ENCODE measurements around the gene C4orf54. TPM values are rescaled to one million over a fixed set of nuclear protein-coding genes. Genes with fewer than 3 reads are reported as not detected.

The C4orf54 gene
- total RNA-seq, 2 experiments from 2014 or later: not detected

GRCh38 chr4:99610605-99611175 is 46.9 kb downstream of the C4orf54 start:
- ATAC-seq (no peak), DNase-seq (no peak)
- no peaks in the 10 kb centered on the region for H3K9me3 Mint-ChIP-seq
- peaks cover 16% of the 10 kb centered on the region for H3K27me3 Mint-ChIP-seq
- H3K36me3 Mint-ChIP-seq (ENCODE audit: low read depth): no peaks in the 10 kb centered on the region
- H3K27ac Mint-ChIP-seq: no peak overlapping the region
- POLR2A ChIA-PET: no interaction called here
- no peaks in the 10 kb centered on the region for H3K4me1 Mint-ChIP-seq (ENCODE audit: low read depth)
- intact Hi-C loops (cut with micrococcal nuclease): no loop called here
- H3K4me3 Mint-ChIP-seq: no peak overlapping the region
- TF ChIP-seq, protein P1, sequence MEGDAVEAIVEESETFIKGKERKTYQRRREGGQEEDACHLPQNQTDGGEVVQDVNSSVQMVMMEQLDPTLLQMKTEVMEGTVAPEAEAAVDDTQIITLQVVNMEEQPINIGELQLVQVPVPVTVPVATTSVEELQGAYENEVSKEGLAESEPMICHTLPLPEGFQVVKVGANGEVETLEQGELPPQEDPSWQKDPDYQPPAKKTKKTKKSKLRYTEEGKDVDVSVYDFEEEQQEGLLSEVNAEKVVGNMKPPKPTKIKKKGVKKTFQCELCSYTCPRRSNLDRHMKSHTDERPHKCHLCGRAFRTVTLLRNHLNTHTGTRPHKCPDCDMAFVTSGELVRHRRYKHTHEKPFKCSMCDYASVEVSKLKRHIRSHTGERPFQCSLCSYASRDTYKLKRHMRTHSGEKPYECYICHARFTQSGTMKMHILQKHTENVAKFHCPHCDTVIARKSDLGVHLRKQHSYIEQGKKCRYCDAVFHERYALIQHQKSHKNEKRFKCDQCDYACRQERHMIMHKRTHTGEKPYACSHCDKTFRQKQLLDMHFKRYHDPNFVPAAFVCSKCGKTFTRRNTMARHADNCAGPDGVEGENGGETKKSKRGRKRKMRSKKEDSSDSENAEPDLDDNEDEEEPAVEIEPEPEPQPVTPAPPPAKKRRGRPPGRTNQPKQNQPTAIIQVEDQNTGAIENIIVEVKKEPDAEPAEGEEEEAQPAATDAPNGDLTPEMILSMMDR (IDR thresholded peaks at IDR 0.05): no peak
- CTCF ChIA-PET: no interaction called here

GRCh38 chr4:99608417-99608816 is 49.2 kb downstream of the C4orf54 start:
- CTCF ChIA-PET: no interaction called here

More at GRCh38 chr4:99608417-99608816, 49.2 kb downstream of the C4orf54 start:
- Mint-ChIP-seq H3K4me1 (ENCODE audit: low read depth) (no peaks in the 10 kb centered on the region), H3K27ac (no peak overlapping the region), H3K36me3 (ENCODE audit: low read depth) (no peaks in the 10 kb centered on the region), H3K9me3 (no peaks in the 10 kb centered on the region), H3K27me3 (peaks cover 19% of the 10 kb centered on the region), H3K4me3 (no peak overlapping the region)
- DNase-seq (no peak), ATAC-seq (no peak)
- POLR2A ChIA-PET: no interaction called here
- intact Hi-C loops (cut with micrococcal nuclease): no loop called here
- TF ChIP-seq, protein P1 (IDR thresholded peaks at IDR 0.05): no peak

Other genes with a start within 250 kb of the C4orf54 start
- not detected for gene ADH7, start 222.5 kb downstream of the C4orf54 start, total RNA-seq
- not detected for gene C4orf17, start 146.8 kb downstream of the C4orf54 start, total RNA-seq
- 1 to 10 TPM; 7.7 to 8.0 TPM for gene TRMT10A, start 93.8 kb downstream of the C4orf54 start, total RNA-seq
- gene MTTP, start 83.0 kb downstream of the C4orf54 start, total RNA-seq: under 1 TPM; 0.45 to 0.59 TPM
- gene DAPP1, start 159.0 kb upstream of the C4orf54 start, total RNA-seq: 10 to 100 TPM; 11.7 to 12.3 TPM
- gene LAMTOR3, start 236.6 kb upstream of the C4orf54 start, total RNA-seq: 10 to 100 TPM; 23.2 to 23.5 TPM

Measured in activated CD8-positive, alpha-beta T cell treated with anti-CD3 and anti-CD28 coated beads for 36 hours (primary cell).